ENCODE measurements around the gene LRRC51. TPM values are rescaled to one million over a fixed set of nuclear protein-coding genes. Genes with fewer than 3 reads are reported as not detected.
"Not testable (repeated sequence)": the region's sequence is repeated elsewhere in the genome, so short reads cannot be mapped to it uniquely, and the experiment has no call there.

The LRRC51 gene
- total RNA-seq, 1 experiment from 2014 or later, result 3.3 TPM

GRCh38 chr11:72139500-72139899 is 58.9 kb downstream of the LRRC51 start:
- no peak for DNase-seq (ENCODE audit: low read depth)

DNA sequence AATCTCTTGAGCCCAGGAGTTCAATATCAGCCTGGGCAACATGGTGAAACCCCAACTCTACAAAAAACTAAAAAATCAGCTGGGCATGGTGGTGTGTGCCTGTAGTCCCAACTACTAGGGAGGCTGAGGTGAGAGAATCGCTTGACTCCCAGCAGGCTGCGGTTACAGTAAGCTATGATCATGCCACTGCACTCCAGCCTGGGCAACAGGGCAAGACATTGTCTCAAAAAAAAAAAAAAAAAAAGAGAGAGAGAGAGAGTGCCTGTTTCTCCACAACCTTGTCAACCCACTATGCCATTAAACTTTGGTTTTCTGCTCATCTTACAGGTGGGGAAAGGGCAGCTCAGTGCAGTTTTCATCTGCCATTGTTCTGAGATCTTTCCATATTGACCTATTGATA is 60.0 kb downstream of the LRRC51 start:
- peak; percentile 10 for DNase-seq (ENCODE audit: low read depth)

GRCh38 chr11:72141066-72141465 is 60.4 kb downstream of the LRRC51 start:
- DNase-seq (ENCODE audit: low read depth), result peak; percentile 85

GRCh38 chr11:72142086-72142485 is 61.4 kb downstream of the LRRC51 start:
- not testable (repeated sequence) for DNase-seq (ENCODE audit: low read depth)

DNA sequence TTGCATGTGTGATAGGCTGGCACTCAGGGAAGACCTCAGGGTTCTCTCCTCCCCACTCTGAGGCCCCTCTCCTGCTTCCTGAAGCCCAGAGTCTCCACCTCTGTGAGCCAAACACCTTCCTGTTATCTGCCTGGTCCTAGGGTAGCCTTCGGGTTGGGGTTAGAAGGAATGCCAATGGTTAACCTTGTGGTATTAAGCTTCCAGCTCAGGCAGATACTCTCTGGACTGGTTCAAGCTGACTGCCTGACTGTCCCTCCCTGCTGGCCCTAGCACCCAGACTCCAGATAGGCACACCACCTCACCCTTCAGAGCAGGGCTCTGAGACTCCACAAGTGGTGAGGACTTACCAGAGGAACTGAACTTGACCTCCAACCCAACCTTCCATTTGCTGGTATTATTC is 61.9 kb downstream of the LRRC51 start:
- not testable (repeated sequence) for DNase-seq (ENCODE audit: low read depth)

DNA sequence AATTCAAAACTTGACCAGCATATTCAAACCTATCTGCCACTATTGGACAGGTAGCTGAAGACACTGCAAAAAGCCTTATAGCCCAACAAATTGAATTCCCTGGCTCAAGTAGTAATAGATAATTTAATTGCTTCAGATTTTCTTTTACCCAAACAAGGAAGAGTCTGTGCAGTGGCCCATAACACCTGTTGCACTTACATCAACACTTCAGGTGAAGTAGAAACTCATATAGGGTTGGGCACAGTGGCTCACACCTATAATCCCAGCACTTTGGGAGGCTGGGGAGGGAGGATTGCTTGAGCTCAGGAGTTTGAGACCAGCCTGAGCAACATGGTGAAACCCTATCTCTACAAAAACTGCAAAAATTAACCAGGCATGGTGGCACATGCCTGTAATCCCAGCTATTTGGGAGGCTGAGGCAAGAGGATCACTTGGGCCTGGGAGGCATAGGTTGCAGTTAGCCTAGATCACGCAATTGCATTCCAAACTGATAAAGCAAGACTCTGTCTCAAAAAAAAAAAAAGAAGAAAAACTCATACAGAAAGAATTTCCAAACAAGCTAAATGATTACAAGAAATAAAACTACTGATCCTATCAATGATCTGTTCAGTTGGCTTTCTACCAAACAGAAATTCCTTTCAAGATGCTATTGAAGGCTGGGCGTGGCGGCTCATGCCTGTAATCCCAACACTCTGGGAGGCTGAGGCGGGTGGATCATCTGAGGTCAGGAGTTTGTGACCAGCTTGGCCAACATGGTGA is 64.3 kb downstream of the LRRC51 start:
- DNase-seq (ENCODE audit: low read depth), result peak; percentile 30

Other genes starting within 250 kb of the LRRC51 start
- gene DEFB108B, start 247.7 kb upstream of the LRRC51 start, total RNA-seq (2014; rRNA removed; shearing (Covaris generic)), result not detected in 2 replicates
- not detected in 2 replicates for gene DEFB131B, start 202.4 kb upstream of the LRRC51 start, total RNA-seq (2014; rRNA removed; shearing (Covaris generic))
- gene XNDC1N, start 152.3 kb upstream of the LRRC51 start, total RNA-seq (2014; rRNA removed; shearing (Covaris generic)), result 4.0 and 8.6 TPM in 2 replicates
- 30.6 and 33.9 TPM in 2 replicates for gene RNF121, start 151.8 kb upstream of the LRRC51 start, total RNA-seq (2014; rRNA removed; shearing (Covaris generic))
- 3.4 and 4.9 TPM in 2 replicates for gene IL18BP, start 81.9 kb upstream of the LRRC51 start, total RNA-seq (2014; rRNA removed; shearing (Covaris generic))
- gene NUMA1, start 308 bp upstream of the LRRC51 start, total RNA-seq (2014; rRNA removed; shearing (Covaris generic)), result 74.2 and 76.7 TPM in 2 replicates
- gene LAMTOR1, start 22.4 kb downstream of the LRRC51 start, total RNA-seq (2014; rRNA removed; shearing (Covaris generic)), result 86.8 and 90.6 TPM in 2 replicates
- not detected in 2 replicates for gene TOMT, start 25.1 kb downstream of the LRRC51 start, total RNA-seq (2014; rRNA removed; shearing (Covaris generic))
- gene ANAPC15, start 31.8 kb downstream of the LRRC51 start, total RNA-seq (2014; rRNA removed; shearing (Covaris generic)), result 38.8 and 56.7 TPM in 2 replicates
- gene FOLR3, start 54.9 kb downstream of the LRRC51 start, total RNA-seq (2014; rRNA removed; shearing (Covaris generic)), result not detected in 2 replicates
- gene FOLR1, start 111.3 kb downstream of the LRRC51 start, total RNA-seq (2014; rRNA removed; shearing (Covaris generic)), result not detected in 2 replicates
- not detected in 2 replicates for gene FOLR2, start 135.9 kb downstream of the LRRC51 start, total RNA-seq (2014; rRNA removed; shearing (Covaris generic))
- 27.4 and 57.3 TPM in 2 replicates for gene INPPL1, start 143.9 kb downstream of the LRRC51 start, total RNA-seq (2014; rRNA removed; shearing (Covaris generic))
- not detected in 2 replicates for gene PHOX2A, start 163.3 kb downstream of the LRRC51 start, total RNA-seq (2014; rRNA removed; shearing (Covaris generic))

Data from Daoy (cell line).